H1 (cell line): ENCODE measurements around the gene HRCT1. TPM values are rescaled to one million over a fixed set of nuclear protein-coding genes. Genes with fewer than 3 reads are reported as not detected.

ENCODE experiments used
- CTCF ChIA-PET: fragments of 300-600 bp; sonication (Branson Sonifier 250); formaldehyde crosslinking; loops from one replicate; lab custom pipeline; 2021; ENCODE audit not compliant: partially characterized antibody; lab: Charles Lee
- POLR2A ChIA-PET: fragments of 300-600 bp; sonication (Branson Sonifier 250); formaldehyde crosslinking; loops from one replicate; lab custom pipeline; 2021; ENCODE audit warnings: inconsistent platforms; ENCODE audit not compliant: partially characterized antibody; lab: Charles Lee
- DNase-seq, 2 experiments: peaks; one replicate each; pipeline versions ENCODE4 v3.0.0 to v3.0.0-alpha.2; 2010 to 2022; ENCODE audit warnings: low spot score in 2 of 2, low read depth in 1 of 2, mixed read lengths in 1 of 2
- FAIRE-seq: peaks from 2 replicates; lab custom pipeline; 2011; peaks lifted over from hg19 to GRCh38; lab: Jason Lieb, UNC
- H2AFZ ChIP-seq: 2 replicates; pipeline ENCODE4 v1.8.1; 2012; ENCODE audit warnings: low read length, inconsistent platforms
- H2AK5ac ChIP-seq: 2 replicates; pipeline ENCODE4 v1.6.1; 2013; ENCODE audit warnings: low read depth, low read length
- H2BK120ac ChIP-seq: replicated peaks from 2 replicates; pipeline ENCODE3; 2013; ENCODE audit warnings: low read depth, low read length, inconsistent platforms
- H2BK12ac ChIP-seq: 2 replicates; pipeline ENCODE4 v1.6.1; 2013; ENCODE audit warnings: low read depth, low read length
- H2BK15ac ChIP-seq: 2 replicates; pipeline ENCODE4 v1.6.1; 2013; ENCODE audit warnings: low read length
- H2BK20ac ChIP-seq: 2 replicates; pipeline ENCODE4 v1.6.1; 2013; ENCODE audit warnings: low read length
- H2BK5ac ChIP-seq: 2 replicates; pipeline ENCODE4 v1.6.1; 2013; ENCODE audit warnings: low read depth, low read length
- H3K14ac ChIP-seq: 2 replicates; pipeline ENCODE4 v1.6.1; 2013; ENCODE audit warnings: inconsistent platforms; ENCODE audit not compliant: insufficient read length
- H3K18ac ChIP-seq: 2 replicates; pipeline ENCODE4 v1.6.1; 2013; ENCODE audit warnings: low read length; ENCODE audit errors: extremely low read depth
- H3K23ac ChIP-seq: 2 replicates; pipeline ENCODE4 v1.6.1; 2013; ENCODE audit warnings: inconsistent platforms; ENCODE audit not compliant: insufficient read length
- H3K23me2 ChIP-seq: 2 replicates; pipeline ENCODE4 v1.6.1; 2013; ENCODE audit warnings: low read depth, low read length
- H3K27ac ChIP-seq: 2 replicates; pipeline ENCODE4 v1.6.1; 2011; ENCODE audit warnings: low read depth, low read length, inconsistent platforms
- H3K27me3 ChIP-seq, 4 experiments: replicated peaks in 1 of 4; 1 replicate in 1 of 4; 2 replicates in 3 of 4; pipeline versions ENCODE4 v1.6.1 to v1.8.1; 2011 to 2013; ENCODE audit warnings: low read length in 3 of 4, mild to moderate bottlenecking in 3 of 4, inconsistent platforms in 2 of 4, mixed read lengths in 2 of 4, moderate library complexity in 1 of 4; ENCODE audit not compliant: control insufficient read depth in 3 of 4, insufficient read depth in 3 of 4; ENCODE audit errors: extremely low read depth in 1 of 4
- H3K36me3 ChIP-seq, 4 experiments: 2 replicates each; pipeline versions ENCODE4 v1.6.1 to v1.8.1; 2011 to 2013; ENCODE audit warnings: mild to moderate bottlenecking in 4 of 4, low read length in 3 of 4, moderate library complexity in 2 of 4, control low read depth in 1 of 4, inconsistent platforms in 1 of 4; ENCODE audit not compliant: insufficient read depth in 4 of 4, control insufficient read depth in 2 of 4
- H3K4ac ChIP-seq: replicated peaks from 2 replicates; pipeline ENCODE3; 2013; ENCODE audit warnings: low read length, low read depth, mixed read lengths, inconsistent platforms; ENCODE audit not compliant: insufficient read length
- H3K4me1 ChIP-seq, 4 experiments: replicated peaks in 1 of 4; 1 replicate in 1 of 4; 2 replicates in 3 of 4; pipeline versions ENCODE4 v1.6.1 to v1.8.1; 2011 to 2013; ENCODE audit warnings: low read length in 3 of 4, inconsistent platforms in 2 of 4, mixed read lengths in 1 of 4; ENCODE audit not compliant: insufficient read depth in 4 of 4, control insufficient read depth in 3 of 4
- H3K4me2 ChIP-seq, 2 experiments: 2 replicates each; pipeline versions ENCODE4 v1.6.1 to v1.8.1; 2011 to 2013; ENCODE audit warnings: low read depth in 2 of 2, low read length in 2 of 2, control low read depth in 1 of 2, inconsistent platforms in 1 of 2, mild to moderate bottlenecking in 1 of 2; ENCODE audit not compliant: insufficient read depth in 1 of 2
- H3K4me3 ChIP-seq, 4 experiments: fragments of 200-600, 300-600 bp in 1 of 4; sonication (generic), shearing (Covaris generic), sonication (Bioruptor Twin) in 1 of 4; 2 replicates each; pipeline versions ENCODE4 v1.5.1 to v1.8.1; 2011 to 2016; ENCODE audit warnings: low read length in 4 of 4, low read depth in 3 of 4, control low read depth in 2 of 4, inconsistent platforms in 2 of 4, mild to moderate bottlenecking in 2 of 4, mixed read lengths in 1 of 4, moderate library complexity in 1 of 4; ENCODE audit not compliant: insufficient read depth in 2 of 4; ENCODE audit errors: extremely low read depth in 1 of 4
- H3K56ac ChIP-seq: replicated peaks from 2 replicates; pipeline ENCODE3; 2013; ENCODE audit warnings: low read depth, mild to moderate bottlenecking, mixed read lengths, low read length, inconsistent platforms; ENCODE audit not compliant: insufficient read length
- H3K79me1 ChIP-seq: 2 replicates; pipeline ENCODE4 v1.6.1; 2013; ENCODE audit warnings: low read depth, low read length, control low read depth
- H3K79me2 ChIP-seq, 2 experiments: 2 replicates each; pipeline versions ENCODE4 v1.6.1 to v1.8.1; 2012 to 2013; ENCODE audit warnings: low read length in 2 of 2, mild to moderate bottlenecking in 2 of 2, inconsistent platforms in 1 of 2; ENCODE audit not compliant: insufficient read depth in 2 of 2, control insufficient read depth in 1 of 2
- H3K9ac ChIP-seq, 4 experiments: replicated peaks in 1 of 4; 1 replicate in 1 of 4; 2 replicates in 3 of 4; pipeline versions ENCODE4 v1.6.1 to v1.8.1; 2011 to 2013; ENCODE audit warnings: low read depth in 3 of 4, low read length in 3 of 4, control low read depth in 2 of 4, mild to moderate bottlenecking in 2 of 4, moderate library complexity in 2 of 4, inconsistent platforms in 1 of 4; ENCODE audit errors: extremely low read depth in 1 of 4
- H3K9me3 ChIP-seq, 2 experiments: 2 replicates each; pipeline versions ENCODE4 v1.6.1 to v1.8.1; 2012 to 2013; ENCODE audit warnings: mild to moderate bottlenecking in 2 of 2, moderate library complexity in 2 of 2, control low read depth in 1 of 2, inconsistent platforms in 1 of 2, low read depth in 1 of 2, low read length in 1 of 2, mixed read lengths in 1 of 2; ENCODE audit not compliant: insufficient read depth in 2 of 2
- H4K20me1 ChIP-seq, 2 experiments: replicated peaks in 1 of 2; 2 replicates each; pipeline versions ENCODE3 to v1.8.1; 2011 to 2013; ENCODE audit warnings: inconsistent platforms in 2 of 2, low read length in 2 of 2, mild to moderate bottlenecking in 1 of 2; ENCODE audit not compliant: insufficient read depth in 2 of 2, control insufficient read depth in 1 of 2
- H4K5ac ChIP-seq: 2 replicates; pipeline ENCODE4 v1.6.1; 2013; ENCODE audit warnings: low read length, low read depth, mixed read lengths, inconsistent platforms; ENCODE audit not compliant: insufficient read length
- H4K8ac ChIP-seq: 2 replicates; pipeline ENCODE4 v1.8.0; 2013; ENCODE audit warnings: mild to moderate bottlenecking, moderate library complexity, low read length, inconsistent platforms; ENCODE audit not compliant: insufficient read depth; ENCODE audit errors: extremely low read depth
- H4K91ac ChIP-seq: replicated peaks from 2 replicates; pipeline ENCODE3; 2013; ENCODE audit warnings: low read length, mixed read lengths, inconsistent platforms; ENCODE audit not compliant: insufficient read length
- CBX8 ChIP-seq: fragments of 300-800, 300-1000 bp; sonication (generic); IDR thresholded peaks from 2 replicates; pipeline ENCODE4 v1.7.1; 2016; ENCODE audit warnings: low read depth, low read length, borderline replicate concordance
- CEBPB ChIP-seq: IDR thresholded peaks from 2 replicates; pipeline ENCODE4 v1.6.1; 2012; ENCODE audit warnings: low read depth, low read length
- MAX ChIP-seq: IDR thresholded peaks from 2 replicates; pipeline ENCODE4 v1.6.1; 2012; ENCODE audit warnings: inconsistent platforms
- PHF8 ChIP-seq: fragments of 200-600 bp; sonication (generic); conservative IDR thresholded peaks from 2 replicates; pipeline ENCODE4 v1.7.1; 2012; ENCODE audit warnings: low read depth, mild to moderate bottlenecking, inconsistent platforms, low read length, moderate library complexity
- SP4 ChIP-seq: IDR thresholded peaks from 2 replicates; pipeline ENCODE4 v1.6.1; 2012; ENCODE audit warnings: low read length, inconsistent platforms
- SRF ChIP-seq: IDR thresholded peaks from 2 replicates; pipeline ENCODE4 v1.6.1; 2011; ENCODE audit warnings: mild to moderate bottlenecking, low read depth, low read length, moderate library complexity
- USF2 ChIP-seq: IDR thresholded peaks from 2 replicates; pipeline ENCODE4 v1.6.1; 2011; ENCODE audit warnings: low read length, improper control_type of control experiment
- WGBS, 2 experiments: shearing (Covaris generic) in 1 of 2; methylation state at CpG; one replicate each; pipeline versions ENCODE4 v1.1.6 to v1.1.7; 2013 to 2015; ENCODE audit warnings: low lambda C conversion rate in 2 of 2, mixed read lengths in 2 of 2, inconsistent platforms in 1 of 2, low coverage in 1 of 2, missing lambda C conversion rate in 1 of 2; ENCODE audit not compliant: insufficient replicate concordance in 2 of 2, insufficient coverage in 1 of 2, insufficient read length in 1 of 2; ENCODE audit errors: extremely low coverage in 1 of 2, missing lambda C conversion rate in 1 of 2; 5-methylcytosine and 5-hydroxymethylcytosine counted together
- polyA plus RNA-seq, 7 experiments: library from polyadenylated mRNA; depleted of rRNA in 3 of 7; stranded (reverse) in 5 of 7; unstranded in 2 of 7; fragments of >200 nt in 5 of 7; fragments of 200-250 nt in 2 of 7; gene quantifications; 1 replicate in 5 of 7; 2 replicates in 1 of 7; 4 replicates in 1 of 7; pipeline versions ENCODE4 v1.2.1 to v1.2.3, GENCODE V29; 2011 to 2013; ENCODE audit warnings: missing spikeins in 2 of 7, mixed read lengths in 2 of 7
- total RNA-seq: library from RNA; stranded (reverse); fragmentation: NEBNext Ultra II Directional; extraction: Animal tissue kit (Norgen Biotek cat#: 25700); gene quantifications from 2 replicates; pipeline ENCODE4 v1.2.1, GENCODE V29; 2021

The HRCT1 gene
- total and polyA plus RNA-seq, 2 of the 8 experiments (the other 6 are each of a cell fraction or from before 2014, with no cell fraction given), result not detected

GRCh38 chr9:35872505-35872904 is 33.5 kb upstream of the HRCT1 start:
- FAIRE-seq, result no peak
- ChIA-PET CTCF (interaction anchor here (0.8 to 1.3 kb wide), 3 partner anchors 9 to 46 kb away, joined by 3 to 7 read pairs (median 3); no protein-coding TSS in a partner anchor), POLR2A (no interaction called here)
- Histone ChIP-seq H3K9ac (no peak overlapping the region), H3K79me2 (no peaks in the 10 kb centered on the region), H3K9me3 (peaks cover 0 to 3% of the 10 kb centered on the region in 2 experiments; a peak in 2 of 4 replicates), H4K91ac (no peak overlapping the region), H3K4me1 (peaks cover 0 to 8% (median 6%) of the 10 kb centered on the region in 4 experiments; a peak in 6 of 7 replicates), H2BK120ac (no peak overlapping the region), H3K27ac (no peak overlapping the region), H3K23me2 (no peaks in the 10 kb centered on the region), H3K56ac (no peak overlapping the region), H3K14ac (no peak overlapping the region), H3K79me1 (no peaks in the 10 kb centered on the region), H3K18ac (no peak overlapping the region), H3K27me3 (peaks cover 0 to 2% (median 0%) of the 10 kb centered on the region in 4 experiments; a peak in 1 of 7 replicates), H3K4ac (no peak overlapping the region), H4K20me1 (peaks cover 0 to 3% of the 10 kb centered on the region in 2 experiments), H2AK5ac (no peak overlapping the region), H2BK5ac (no peak overlapping the region), H3K23ac (no peak overlapping the region), H4K5ac (no peak overlapping the region), H3K4me2 (no peak overlapping the region), H4K8ac (no peak overlapping the region), H2BK20ac (no peak overlapping the region), H2BK15ac (no peak overlapping the region), H2BK12ac (no peak overlapping the region), H3K4me3 (no peak overlapping the region), H2AFZ (no peak overlapping the region), H3K36me3 (no peaks in the 10 kb centered on the region)
- WGBS, 2 experiments, result 86% methylated on average over 3 of the region's 3 CpGs; no CpG with 5 or more reads in 1 of the 2 experiments
- no peak for TF ChIP-seq SP4
- no peak for TF ChIP-seq CEBPB
- no peak for TF ChIP-seq USF2
- no peak for TF ChIP-seq SRF
- TF ChIP-seq MAX, result no peak
- TF ChIP-seq CBX8, result no peak
- TF ChIP-seq PHF8, result no peak
- no peak for DNase-seq
